ENCODE results near the gene RGS3. TPM values are rescaled to one million over a fixed set of nuclear protein-coding genes. Genes with fewer than 3 reads are reported as not detected.

The RGS3 gene
- total RNA-seq, 8 experiments from 2014 or later, result 5.7 to 82.3 (median 50.6) TPM

- Histone ChIP-seq H3K4me3 (no peak overlapping the region), H3K27ac (no peak overlapping the region), H3K4me1 (replicated peaks in 1 of 2) (peaks cover 17 to 24% of the 10 kb centered on the region in 2 donors)
- ATAC-seq (replicated peaks in 6 of 8), result no peak
- WGBS, 10 experiments, result 50 to 100% (median 96%) methylated on average over 1 to 3 of the region's 3 CpGs; no CpG with 5 or more reads in 3 of the 10 experiments
- in situ Hi-C loops (cut with MboI; ENCODE audit: low pct_unique_long_range_greater_than_20kb in 2 of 9, low sequenced_read_pairs in 9 of 9, unreplicated experiment in 9 of 9), result no loop called here
These were observed 32.0 kb downstream of the RGS3 start for GRCh38 chr9:113495526-113495925.

- in situ Hi-C loops (cut with MboI; ENCODE audit: low pct_unique_long_range_greater_than_20kb in 2 of 9, low sequenced_read_pairs in 9 of 9, unreplicated experiment in 9 of 9), result no loop called here
- WGBS, 10 experiments, result 95 to 100% methylated on average over 3 to 4 of the region's 9 CpGs; no CpG with 5 or more reads in 8 of the 10 experiments
- Histone ChIP-seq H3K27ac (no peak overlapping the region), H3K4me3 (no peak overlapping the region), H3K4me1 (replicated peaks in 1 of 2) (peaks cover 24 to 32% of the 10 kb centered on the region in 2 donors)
- ATAC-seq (replicated peaks in 6 of 8), result no peak
These were observed 33.5 kb downstream of the RGS3 start for GRCh38 chr9:113497051-113497450.

- in situ Hi-C loops (cut with MboI; ENCODE audit: low pct_unique_long_range_greater_than_20kb in 2 of 9, low sequenced_read_pairs in 9 of 9, unreplicated experiment in 9 of 9), result no loop called here
- Histone ChIP-seq H3K27ac (no peak overlapping the region), H3K4me1 (replicated peaks in 1 of 2) (peaks cover 15 to 23% of the 10 kb centered on the region in 2 donors), H3K4me3 (no peak overlapping the region)
- 95 to 100% (median 99%) methylated on average over 1 to 9 of the region's 10 CpGs for WGBS, 10 experiments
- no peak for ATAC-seq (replicated peaks in 6 of 8)
These were observed 35.8 kb downstream of the RGS3 start for GRCh38 chr9:113499153-113499875.

GRCh38 chr9:113499876-113500497, 36.5 kb downstream of the RGS3 start:
- peaks cover 15 to 25% of the 10 kb centered on the region in 2 donors for H3K4me1 ChIP-seq (replicated peaks in 1 of 2)
- H3K4me3 ChIP-seq, result no peak overlapping the region
- no peak overlapping the region for H3K27ac ChIP-seq
- in situ Hi-C loops (cut with MboI; ENCODE audit: low pct_unique_long_range_greater_than_20kb in 2 of 9, low sequenced_read_pairs in 9 of 9, unreplicated experiment in 9 of 9), result no loop called here
- no peak for ATAC-seq (replicated peaks in 6 of 8)
- 40 to 100% (median 77%) methylated on average over 1 to 4 of the region's 5 CpGs; no CpG with 5 or more reads in 4 of the 10 experiments for WGBS, 10 experiments

GRCh38 chr9:113501129-113501686, 37.7 kb downstream of the RGS3 start:
- Histone ChIP-seq H3K4me1 (replicated peaks in 1 of 2) (peaks cover 24 to 33% of the 10 kb centered on the region in 2 donors), H3K27ac (peak overlapping the region in 1 of 2 donors; percentile 36), H3K4me3 (no peak overlapping the region)
- in situ Hi-C loops (cut with MboI; ENCODE audit: low pct_unique_long_range_greater_than_20kb in 2 of 9, low sequenced_read_pairs in 9 of 9, unreplicated experiment in 9 of 9), result no loop called here
- 32 to 100% (median 59%) methylated on average over 2 to 16 of the region's 20 CpGs; no CpG with 5 or more reads in 4 of the 10 experiments for WGBS, 10 experiments
- peak in 5 of 8 experiments; percentile 37 to 68 (median 63) for ATAC-seq (replicated peaks in 6 of 8)

GRCh38 chr9:113501852-113502251, 38.3 kb downstream of the RGS3 start:
- in situ Hi-C loops (cut with MboI; ENCODE audit: low pct_unique_long_range_greater_than_20kb in 2 of 9, low sequenced_read_pairs in 9 of 9, unreplicated experiment in 9 of 9), result no loop called here
- WGBS, 10 experiments, result 0 to 100% (median 73%) methylated on average over 1 to 4 of the region's 5 CpGs; no CpG with 5 or more reads in 1 of the 10 experiments
- Histone ChIP-seq H3K4me3 (no peak overlapping the region), H3K27ac (no peak overlapping the region), H3K4me1 (replicated peaks in 1 of 2) (peaks cover 29 to 39% of the 10 kb centered on the region in 2 donors)
- ATAC-seq (replicated peaks in 6 of 8), result peak in 3 of 8 experiments; percentile 83 to 99 (median 86)

- H3K4me3 ChIP-seq, result no peak overlapping the region
- peaks cover 29 to 41% of the 10 kb centered on the region in 2 donors for H3K4me1 ChIP-seq (replicated peaks in 1 of 2)
- in situ Hi-C loops (cut with MboI; ENCODE audit: low pct_unique_long_range_greater_than_20kb in 2 of 9, low sequenced_read_pairs in 9 of 9, unreplicated experiment in 9 of 9), result no loop called here
- no peak for ATAC-seq (replicated peaks in 6 of 8)
- no peak overlapping the region for H3K27ac ChIP-seq
- WGBS, 10 experiments, result 33 to 100% (median 90%) methylated on average over 1 to 3 of the region's 4 CpGs; no CpG with 5 or more reads in 5 of the 10 experiments
These were observed 39.0 kb downstream of the RGS3 start for GRCh38 chr9:113502427-113503034.

GRCh38 chr9:113503131-113503541, 39.6 kb downstream of the RGS3 start:
- in situ Hi-C loops (cut with MboI; ENCODE audit: low pct_unique_long_range_greater_than_20kb in 2 of 9, low sequenced_read_pairs in 9 of 9, unreplicated experiment in 9 of 9), result no loop called here
- Histone ChIP-seq H3K4me1 (replicated peaks in 1 of 2) (peaks cover 29 to 41% of the 10 kb centered on the region in 2 donors), H3K27ac (no peak overlapping the region), H3K4me3 (no peak overlapping the region)
- ATAC-seq (replicated peaks in 6 of 8), result peak in 2 of 8 experiments; percentile 22 to 27
- 54 to 100% (median 94%) methylated on average over 1 to 4 of the region's 8 CpGs; no CpG with 5 or more reads in 2 of the 10 experiments for WGBS, 10 experiments

GRCh38 chr9:113503613-113504211, 40.2 kb downstream of the RGS3 start:
- no peak overlapping the region for H3K27ac ChIP-seq
- in situ Hi-C loops (cut with MboI; ENCODE audit: low pct_unique_long_range_greater_than_20kb in 2 of 9, low sequenced_read_pairs in 9 of 9, unreplicated experiment in 9 of 9), result no loop called here
- no peak for ATAC-seq (replicated peaks in 6 of 8)
- 52 to 100% (median 60%) methylated on average over 1 to 7 of the region's 10 CpGs; no CpG with 5 or more reads in 3 of the 10 experiments for WGBS, 10 experiments
- no peak overlapping the region for H3K4me3 ChIP-seq
- H3K4me1 ChIP-seq (replicated peaks in 1 of 2), result peaks cover 29 to 41% of the 10 kb centered on the region in 2 donors

GRCh38 chr9:113504725-113505590, 41.4 kb downstream of the RGS3 start:
- no peak overlapping the region for H3K4me3 ChIP-seq

GRCh38 chr9:113506090-113506589, 42.6 kb downstream of the RGS3 start:
- H3K27ac ChIP-seq, result peak overlapping the region in 1 of 2 donors; percentile 8
- in situ Hi-C loops (cut with MboI; ENCODE audit: low pct_unique_long_range_greater_than_20kb in 2 of 9, low sequenced_read_pairs in 9 of 9, unreplicated experiment in 9 of 9), result no loop called here
- H3K4me1 ChIP-seq (replicated peaks in 1 of 2), result peaks cover 29 to 36% of the 10 kb centered on the region in 2 donors
- no peak overlapping the region for H3K4me3 ChIP-seq
- 0 to 71% (median 9%) methylated on average over 1 to 8 of the region's 9 CpGs; no CpG with 5 or more reads in 6 of the 10 experiments for WGBS, 10 experiments
- ATAC-seq (replicated peaks in 6 of 8), result peak in 5 of 8 experiments; percentile 42 to 70 (median 60)

More at GRCh38 chr9:113504725-113505590, 41.4 kb downstream of the RGS3 start:
- WGBS, 10 experiments, result 75 to 100% (median 92%) methylated on average over 2 to 7 of the region's 9 CpGs; no CpG with 5 or more reads in 5 of the 10 experiments
- in situ Hi-C loops (cut with MboI; ENCODE audit: low pct_unique_long_range_greater_than_20kb in 2 of 9, low sequenced_read_pairs in 9 of 9, unreplicated experiment in 9 of 9), result no loop called here
- no peak overlapping the region for H3K27ac ChIP-seq
- no peak for ATAC-seq (replicated peaks in 6 of 8)
- H3K4me1 ChIP-seq (replicated peaks in 1 of 2), result peaks cover 29 to 41% of the 10 kb centered on the region in 2 donors
